Ishikawa (cell line): Measurements from ENCODE around the gene NACC2.

ENCODE experiments used
- CEBPB ChIP-seq: IDR thresholded peaks from 2 replicates; pipeline ENCODE4 v1.6.1; 2012
- CREB1 ChIP-seq: IDR thresholded peaks from 2 replicates; pipeline ENCODE4 v1.6.1; 2012; ENCODE audit warnings: low read depth
- EGR1 ChIP-seq: IDR thresholded peaks from 2 replicates; pipeline ENCODE4 v1.6.1; 2012
- EP300 ChIP-seq: IDR thresholded peaks from 2 replicates; pipeline ENCODE4 v1.6.1; 2012; ENCODE audit warnings: borderline replicate concordance
- RAD21 ChIP-seq: IDR thresholded peaks from 2 replicates; pipeline ENCODE4 v1.6.1; 2012; ENCODE audit warnings: low read depth
- TAF1 ChIP-seq: IDR thresholded peaks from 2 replicates; pipeline ENCODE4 v1.6.1; 2012; ENCODE audit warnings: low read depth, mild to moderate bottlenecking
- YY1 ChIP-seq: IDR thresholded peaks from 2 replicates; pipeline ENCODE4 v1.6.1; 2012; ENCODE audit warnings: low read depth
- ZBTB7A ChIP-seq: IDR thresholded peaks from 2 replicates; pipeline ENCODE4 v1.6.1; 2012; ENCODE audit warnings: low read depth
- TF ChIP-seq, protein P1 (sequence below): IDR thresholded peaks from 2 replicates; pipeline ENCODE4 v1.6.1; 2012
- TF ChIP-seq, protein P2 (sequence below): IDR thresholded peaks from 2 replicates; pipeline ENCODE4 v1.6.1; 2012; ENCODE audit warnings: low read depth, mild to moderate bottlenecking
- TF ChIP-seq, protein P3 (sequence below): IDR thresholded peaks from 2 replicates; pipeline ENCODE4 v1.6.1; 2012

DNA sequence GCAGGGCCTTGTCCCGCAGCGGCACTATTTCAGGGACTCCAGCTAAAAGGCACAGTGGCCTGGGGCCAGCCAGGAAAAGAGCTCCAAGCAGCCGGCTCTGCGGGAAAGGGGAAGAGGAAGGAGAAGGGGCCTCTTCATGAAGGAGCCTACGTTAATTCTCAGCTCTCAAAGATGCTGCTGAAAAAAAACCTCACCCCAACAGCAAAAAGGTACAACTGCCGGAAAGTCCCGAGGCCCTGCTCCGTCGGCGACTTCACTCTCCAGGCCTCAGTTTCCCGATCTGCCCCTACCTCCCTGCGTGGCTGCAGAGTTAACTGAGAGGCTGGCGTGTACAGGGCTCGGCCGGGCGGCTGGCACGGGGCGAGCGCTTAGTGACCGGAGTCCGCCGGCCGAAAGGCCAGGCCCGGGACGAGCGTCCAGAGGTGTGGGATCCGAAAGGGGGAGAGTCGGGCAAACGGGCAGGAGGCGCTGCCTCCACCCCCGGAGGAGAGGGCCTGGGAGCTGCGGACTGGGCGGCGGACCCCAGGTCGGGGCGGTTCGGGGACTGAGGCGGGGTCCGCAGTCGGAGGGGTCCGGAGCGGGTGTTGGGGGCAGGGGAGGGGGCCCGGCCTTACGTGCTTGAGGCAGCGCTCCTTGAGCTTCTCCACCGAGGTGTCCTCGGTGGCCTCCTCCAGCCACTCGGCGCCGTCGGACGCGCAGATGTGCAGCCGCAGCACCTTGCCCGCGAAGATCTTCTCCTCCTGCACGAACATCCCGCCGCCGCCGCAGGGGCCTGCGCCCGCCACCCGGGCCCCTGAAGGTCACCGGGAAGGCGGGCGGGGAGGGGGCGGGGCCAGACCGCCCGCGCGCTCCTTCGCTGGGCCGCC is 134.4 kb downstream of the NACC2 start:
- TF ChIP-seq, protein P1, sequence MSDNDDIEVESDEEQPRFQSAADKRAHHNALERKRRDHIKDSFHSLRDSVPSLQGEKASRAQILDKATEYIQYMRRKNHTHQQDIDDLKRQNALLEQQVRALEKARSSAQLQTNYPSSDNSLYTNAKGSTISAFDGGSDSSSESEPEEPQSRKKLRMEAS, result no peak; the same call in 1 of the 2 replicates
- TF ChIP-seq ZBTB7A, result 0 out of 2 replicates have a peak, but pooled peaks have one; percentile 33
- no peak for TF ChIP-seq YY1
- no peak for TF ChIP-seq TAF1
- no peak for TF ChIP-seq CEBPB
- TF ChIP-seq EP300, result no peak
- TF ChIP-seq CREB1, result no peak
- TF ChIP-seq, protein P2, sequence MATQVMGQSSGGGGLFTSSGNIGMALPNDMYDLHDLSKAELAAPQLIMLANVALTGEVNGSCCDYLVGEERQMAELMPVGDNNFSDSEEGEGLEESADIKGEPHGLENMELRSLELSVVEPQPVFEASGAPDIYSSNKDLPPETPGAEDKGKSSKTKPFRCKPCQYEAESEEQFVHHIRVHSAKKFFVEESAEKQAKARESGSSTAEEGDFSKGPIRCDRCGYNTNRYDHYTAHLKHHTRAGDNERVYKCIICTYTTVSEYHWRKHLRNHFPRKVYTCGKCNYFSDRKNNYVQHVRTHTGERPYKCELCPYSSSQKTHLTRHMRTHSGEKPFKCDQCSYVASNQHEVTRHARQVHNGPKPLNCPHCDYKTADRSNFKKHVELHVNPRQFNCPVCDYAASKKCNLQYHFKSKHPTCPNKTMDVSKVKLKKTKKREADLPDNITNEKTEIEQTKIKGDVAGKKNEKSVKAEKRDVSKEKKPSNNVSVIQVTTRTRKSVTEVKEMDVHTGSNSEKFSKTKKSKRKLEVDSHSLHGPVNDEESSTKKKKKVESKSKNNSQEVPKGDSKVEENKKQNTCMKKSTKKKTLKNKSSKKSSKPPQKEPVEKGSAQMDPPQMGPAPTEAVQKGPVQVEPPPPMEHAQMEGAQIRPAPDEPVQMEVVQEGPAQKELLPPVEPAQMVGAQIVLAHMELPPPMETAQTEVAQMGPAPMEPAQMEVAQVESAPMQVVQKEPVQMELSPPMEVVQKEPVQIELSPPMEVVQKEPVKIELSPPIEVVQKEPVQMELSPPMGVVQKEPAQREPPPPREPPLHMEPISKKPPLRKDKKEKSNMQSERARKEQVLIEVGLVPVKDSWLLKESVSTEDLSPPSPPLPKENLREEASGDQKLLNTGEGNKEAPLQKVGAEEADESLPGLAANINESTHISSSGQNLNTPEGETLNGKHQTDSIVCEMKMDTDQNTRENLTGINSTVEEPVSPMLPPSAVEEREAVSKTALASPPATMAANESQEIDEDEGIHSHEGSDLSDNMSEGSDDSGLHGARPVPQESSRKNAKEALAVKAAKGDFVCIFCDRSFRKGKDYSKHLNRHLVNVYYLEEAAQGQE, result no peak
- TF ChIP-seq, protein P3, sequence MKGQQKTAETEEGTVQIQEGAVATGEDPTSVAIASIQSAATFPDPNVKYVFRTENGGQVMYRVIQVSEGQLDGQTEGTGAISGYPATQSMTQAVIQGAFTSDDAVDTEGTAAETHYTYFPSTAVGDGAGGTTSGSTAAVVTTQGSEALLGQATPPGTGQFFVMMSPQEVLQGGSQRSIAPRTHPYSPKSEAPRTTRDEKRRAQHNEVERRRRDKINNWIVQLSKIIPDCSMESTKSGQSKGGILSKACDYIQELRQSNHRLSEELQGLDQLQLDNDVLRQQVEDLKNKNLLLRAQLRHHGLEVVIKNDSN, result no peak
- no peak for TF ChIP-seq RAD21
- TF ChIP-seq EGR1, result no peak
